ENCODE measurements around the gene AP5S1. TPM values are rescaled to one million over a fixed set of nuclear protein-coding genes. Genes with fewer than 3 reads are reported as not detected.

AP5S1 gene
- total RNA-seq, 4 donors from 2014 or later = 10.4 to 12.1 (median 11.0) TPM

DNA sequence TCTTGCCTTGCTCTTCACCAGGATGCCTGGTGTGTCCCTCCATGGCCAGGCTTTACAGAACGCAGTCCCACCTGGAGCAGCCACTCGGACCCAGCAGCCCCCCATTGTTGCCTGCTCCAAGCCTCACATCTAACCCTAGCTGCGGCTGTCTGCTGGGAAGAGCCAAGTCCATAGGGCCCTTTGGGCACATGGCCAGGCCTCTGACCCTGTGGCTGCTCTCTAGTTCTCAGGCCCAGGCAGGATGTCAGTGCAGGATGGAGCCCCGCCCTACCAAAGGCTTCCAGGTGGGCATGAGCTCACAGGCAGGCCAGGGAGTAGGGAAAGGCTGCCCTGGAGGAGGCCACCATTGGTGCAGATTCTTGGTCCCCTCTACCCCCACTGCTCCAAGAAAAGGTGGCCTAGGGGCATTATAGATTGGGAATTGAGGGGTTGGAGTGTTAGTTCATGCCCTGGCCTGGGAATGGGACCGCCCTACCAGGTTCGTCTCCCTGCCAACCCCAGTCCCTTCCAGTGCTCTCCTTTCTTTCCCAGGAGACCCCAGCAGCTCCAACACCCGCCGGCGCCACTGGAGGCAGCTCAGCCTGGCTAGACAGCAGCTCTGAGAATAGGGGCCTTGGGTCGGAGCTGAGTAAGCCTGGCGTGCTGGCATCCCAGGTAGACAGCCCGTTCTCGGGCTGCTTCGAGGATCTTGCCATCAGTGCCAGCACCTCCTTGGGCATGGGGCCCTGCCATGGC is 45.0 kb downstream of the AP5S1 start:
- no peak for ATAC-seq
- Histone ChIP-seq H3K36me3 (peaks cover 0 to 97% of the 10 kb centered on the region in 2 donors), H3K27me3 (no peaks in the 10 kb centered on the region), H3K27ac (no peak overlapping the region), H3K4me1 (no peaks in the 10 kb centered on the region), H3K4me3 (no peak overlapping the region), H3K9me3 (no peaks in the 10 kb centered on the region)
- TF ChIP-seq EP300 (IDR thresholded peaks at IDR 0.05) = no peak
- TF ChIP-seq, protein P1, sequence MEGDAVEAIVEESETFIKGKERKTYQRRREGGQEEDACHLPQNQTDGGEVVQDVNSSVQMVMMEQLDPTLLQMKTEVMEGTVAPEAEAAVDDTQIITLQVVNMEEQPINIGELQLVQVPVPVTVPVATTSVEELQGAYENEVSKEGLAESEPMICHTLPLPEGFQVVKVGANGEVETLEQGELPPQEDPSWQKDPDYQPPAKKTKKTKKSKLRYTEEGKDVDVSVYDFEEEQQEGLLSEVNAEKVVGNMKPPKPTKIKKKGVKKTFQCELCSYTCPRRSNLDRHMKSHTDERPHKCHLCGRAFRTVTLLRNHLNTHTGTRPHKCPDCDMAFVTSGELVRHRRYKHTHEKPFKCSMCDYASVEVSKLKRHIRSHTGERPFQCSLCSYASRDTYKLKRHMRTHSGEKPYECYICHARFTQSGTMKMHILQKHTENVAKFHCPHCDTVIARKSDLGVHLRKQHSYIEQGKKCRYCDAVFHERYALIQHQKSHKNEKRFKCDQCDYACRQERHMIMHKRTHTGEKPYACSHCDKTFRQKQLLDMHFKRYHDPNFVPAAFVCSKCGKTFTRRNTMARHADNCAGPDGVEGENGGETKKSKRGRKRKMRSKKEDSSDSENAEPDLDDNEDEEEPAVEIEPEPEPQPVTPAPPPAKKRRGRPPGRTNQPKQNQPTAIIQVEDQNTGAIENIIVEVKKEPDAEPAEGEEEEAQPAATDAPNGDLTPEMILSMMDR (IDR thresholded peaks at IDR 0.05) = no peak
- TF ChIP-seq POLR2A (IDR thresholded peaks at IDR 0.05) = no peak
- TF ChIP-seq POLR2AphosphoS5 (IDR thresholded peaks at IDR 0.05) = no peak
- WGBS, 2 donors (ENCODE audit: low coverage in 1 of 2) = no CpG with 5 or more reads among the region's 14 CpGs

- no peak for TF ChIP-seq POLR2AphosphoS5 (IDR thresholded peaks at IDR 0.05)
- Histone ChIP-seq H3K27ac (no peak overlapping the region), H3K36me3 (peaks cover 0 to 92% of the 10 kb centered on the region in 2 donors), H3K4me3 (no peak overlapping the region), H3K9me3 (no peaks in the 10 kb centered on the region), H3K4me1 (peaks cover 0 to 4% (median 0%) of the 10 kb centered on the region in 3 donors), H3K27me3 (no peaks in the 10 kb centered on the region)
- WGBS, 2 donors (ENCODE audit: low coverage in 1 of 2) = 100% methylated on average over 1 of the region's 14 CpGs; no CpG with 5 or more reads in 1 of the 2 donors
- no peak for ATAC-seq
These were observed 45.6 kb downstream of the AP5S1 start for GRCh38 chr20:3865887-3866407.

- TF ChIP-seq EP300 (IDR thresholded peaks at IDR 0.05) = no peak
- no peak for TF ChIP-seq POLR2AphosphoS5 (IDR thresholded peaks at IDR 0.05)
- TF ChIP-seq, protein P1 (IDR thresholded peaks at IDR 0.05) = no peak
- TF ChIP-seq POLR2A (IDR thresholded peaks at IDR 0.05) = no peak
- H3K4me3 ChIP-seq = no peak overlapping the region
- H3K27ac ChIP-seq = no peak overlapping the region
- WGBS, 2 donors (ENCODE audit: low coverage in 1 of 2) = 80% methylated on average over 1 of the region's 3 CpGs; no CpG with 5 or more reads in 1 of the 2 donors
- ATAC-seq = no peak
- H3K4me1 ChIP-seq = peaks cover 0 to 9% (median 0%) of the 10 kb centered on the region in 3 donors
- peaks cover 0 to 92% of the 10 kb centered on the region in 2 donors for H3K36me3 ChIP-seq
- no peaks in the 10 kb centered on the region for H3K9me3 ChIP-seq
- no peaks in the 10 kb centered on the region for H3K27me3 ChIP-seq
These were observed 46.1 kb downstream of the AP5S1 start for GRCh38 chr20:3866464-3866863.

- 50 to 58% methylated on average over 2 of the region's 2 CpGs for WGBS, 2 donors (ENCODE audit: low coverage in 1 of 2)
- Histone ChIP-seq H3K4me3 (no peak overlapping the region), H3K9me3 (no peaks in the 10 kb centered on the region), H3K27me3 (no peaks in the 10 kb centered on the region), H3K27ac (no peak overlapping the region), H3K36me3 (peaks cover 0 to 92% of the 10 kb centered on the region in 2 donors), H3K4me1 (peaks cover 0 to 17% (median 0%) of the 10 kb centered on the region in 3 donors)
- TF ChIP-seq POLR2AphosphoS5 (IDR thresholded peaks at IDR 0.05) (no peak), POLR2A (IDR thresholded peaks at IDR 0.05) (no peak), EP300 (IDR thresholded peaks at IDR 0.05) (no peak)
- TF ChIP-seq, protein P1 (IDR thresholded peaks at IDR 0.05) = no peak
- ATAC-seq = no peak
These were observed 47.5 kb downstream of the AP5S1 start for GRCh38 chr20:3867802-3868201.

- TF ChIP-seq POLR2AphosphoS5 (IDR thresholded peaks at IDR 0.05) (no peak), POLR2A (IDR thresholded peaks at IDR 0.05) (no peak), EP300 (IDR thresholded peaks at IDR 0.05) (no peak)
- TF ChIP-seq, protein P1 (IDR thresholded peaks at IDR 0.05) = no peak
- H3K4me3 ChIP-seq = no peak overlapping the region
- no peaks in the 10 kb centered on the region for H3K27me3 ChIP-seq
- no peaks in the 10 kb centered on the region for H3K9me3 ChIP-seq
- no peak for ATAC-seq
- H3K4me1 ChIP-seq = peaks cover 0 to 17% (median 0%) of the 10 kb centered on the region in 3 donors
- peaks cover 0 to 91% of the 10 kb centered on the region in 2 donors for H3K36me3 ChIP-seq
- H3K27ac ChIP-seq = no peak overlapping the region
- 100% methylated on average over 2 of the region's 10 CpGs; no CpG with 5 or more reads in 1 of the 2 donors for WGBS, 2 donors (ENCODE audit: low coverage in 1 of 2)
These were observed 49.7 kb downstream of the AP5S1 start for GRCh38 chr20:3869839-3870634.
